ENCODE results near the gene PKIG.

- TF ChIP-seq CTCF (IDR thresholded peaks at IDR 0.05) (no peak), POLR2A (IDR thresholded peaks at IDR 0.05; ENCODE audit: low read depth) (no peak), EP300 (IDR thresholded peaks at IDR 0.05) (no peak), POLR2AphosphoS5 (IDR thresholded peaks at IDR 0.05) (no peak)
Observed at GRCh38 chr20:44657875-44658274, 75.5 kb downstream of the PKIG start.

Measured in esophagus muscularis mucosa (tissue), 4 donors.